IPS DF 19.7 (cell line): ENCODE data around the gene CATSPER3.

ENCODE experiments used
- DNase-seq: peaks from one replicate; pipeline ENCODE4 v3.0.0-alpha.2; 2013; ENCODE audit warnings: low read depth, low spot score

Gene CATSPER3

DNA sequence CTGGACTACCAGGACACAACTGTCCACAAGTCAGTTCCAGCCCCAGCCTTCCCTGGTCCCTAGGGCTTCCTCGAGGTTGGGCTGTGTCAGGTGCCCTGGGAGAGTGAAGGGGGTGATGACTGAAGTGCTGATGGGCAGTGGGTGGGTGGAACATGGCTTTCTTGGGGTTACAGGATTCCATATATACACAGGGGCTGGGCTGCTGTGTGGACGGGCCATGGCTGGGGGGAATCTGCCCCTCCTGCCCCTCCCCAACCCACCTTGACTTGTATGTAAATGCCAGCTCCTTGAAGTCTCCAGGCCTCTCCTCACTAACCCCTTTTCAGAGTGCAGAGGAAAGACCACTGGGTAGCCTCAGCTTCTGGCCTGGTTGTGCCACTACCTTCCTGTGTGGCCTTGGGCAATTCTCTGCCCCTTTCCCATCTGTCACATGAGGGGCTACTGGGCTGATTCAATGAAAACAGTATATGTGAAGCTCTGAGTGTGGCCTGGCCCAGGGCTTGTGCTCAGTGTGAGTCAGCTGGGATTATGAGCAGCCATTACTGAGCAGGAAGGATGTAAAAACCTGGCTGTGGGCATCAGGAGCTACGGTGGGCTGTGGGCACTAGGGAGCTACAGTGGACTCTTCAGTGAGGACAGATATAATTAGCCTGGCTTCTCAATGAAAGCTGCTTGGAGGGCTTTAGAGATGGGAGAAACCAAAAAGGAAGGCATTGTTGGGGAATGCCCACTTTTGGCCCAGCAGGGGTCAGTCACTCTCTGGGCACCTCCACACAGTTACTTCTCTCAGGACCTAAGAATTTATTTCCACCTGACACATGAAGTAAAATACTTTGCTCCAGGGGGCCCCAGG lies 43.0 kb downstream of the CATSPER3 start:
- no peak for DNase-seq

DNA sequence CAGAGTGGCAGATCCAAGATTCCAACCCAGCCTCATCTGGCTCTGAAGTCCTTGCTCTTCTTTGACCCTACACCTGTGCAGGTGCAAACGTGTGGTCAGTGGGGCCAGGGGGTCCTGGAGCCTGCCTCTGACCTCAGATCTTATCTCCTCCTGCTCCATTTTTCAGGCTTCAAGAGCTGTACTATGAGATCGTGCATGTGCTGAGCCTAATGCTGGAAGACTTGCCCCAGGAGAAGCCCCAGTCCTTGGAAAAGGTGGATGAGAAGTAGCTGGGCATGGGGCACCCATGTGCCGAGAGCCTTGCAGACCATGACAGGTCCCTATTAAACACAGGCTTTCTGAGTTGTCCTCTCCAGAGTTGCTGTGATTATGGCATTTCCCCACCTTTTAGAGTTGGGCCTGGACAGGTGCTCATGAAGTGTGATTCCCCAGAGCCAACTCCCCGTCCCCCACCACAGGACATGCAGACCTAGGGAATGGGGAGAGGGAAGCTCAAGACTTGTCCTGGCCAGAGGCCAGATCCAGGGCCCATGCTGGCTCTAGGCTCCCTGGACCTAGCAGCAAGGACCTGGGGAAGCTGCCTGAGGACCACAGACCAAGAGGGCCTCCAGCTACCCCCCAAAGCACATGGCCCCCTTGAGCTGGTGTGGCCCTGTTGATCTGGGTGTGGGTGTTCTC lies 43.8 kb downstream of the CATSPER3 start:
- DNase-seq = no peak

DNA sequence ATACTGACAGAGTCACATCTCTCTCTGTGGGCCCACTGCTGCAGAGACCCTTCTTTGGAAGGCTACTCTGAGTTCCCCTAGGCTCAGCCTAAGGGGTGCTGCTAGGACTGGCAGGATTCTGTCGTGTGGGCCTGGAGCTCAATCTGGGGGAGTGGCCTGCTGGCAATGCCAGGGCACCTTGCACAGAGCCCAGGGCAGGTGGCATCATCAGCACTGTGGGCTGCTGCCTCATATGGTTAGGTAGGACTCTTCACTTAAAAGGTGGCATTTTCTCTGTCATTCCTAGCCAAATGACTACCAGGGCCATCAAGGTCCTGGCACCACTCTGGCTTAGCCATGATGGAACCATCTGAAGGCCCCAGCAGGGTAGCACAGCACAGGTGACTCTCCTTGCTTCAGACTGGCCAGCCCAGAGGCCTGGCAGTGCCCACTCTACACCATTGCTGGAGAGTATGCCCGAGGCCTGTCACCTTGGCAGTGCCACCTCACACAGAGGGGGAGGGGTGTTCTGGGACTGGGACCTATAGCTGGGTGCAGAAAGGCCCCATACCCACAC lies 44.4 kb downstream of the CATSPER3 start:
- no peak for DNase-seq

DNA sequence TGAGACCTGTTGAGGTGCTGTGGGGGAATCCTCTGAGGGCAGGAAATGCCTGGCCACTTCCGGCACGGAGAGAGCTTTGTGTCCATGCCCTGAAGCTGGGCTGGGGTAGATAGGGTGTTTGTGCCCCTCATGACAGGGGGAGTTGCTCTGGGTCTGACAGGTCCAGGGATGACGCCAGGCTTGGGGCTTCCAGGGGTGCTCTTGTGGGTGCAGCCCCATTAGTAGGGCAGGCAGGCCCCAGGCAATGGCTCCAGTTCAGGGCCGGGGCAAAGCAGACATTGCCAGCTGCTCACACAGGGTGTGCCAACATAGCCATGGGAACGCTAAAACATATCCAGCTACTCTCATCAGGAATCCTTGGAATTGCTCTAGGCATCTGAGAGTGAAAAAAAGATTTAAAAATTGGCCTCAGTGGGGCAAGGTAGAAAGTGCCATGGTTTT lies 45.3 kb downstream of the CATSPER3 start:
- no peak for DNase-seq

DNA sequence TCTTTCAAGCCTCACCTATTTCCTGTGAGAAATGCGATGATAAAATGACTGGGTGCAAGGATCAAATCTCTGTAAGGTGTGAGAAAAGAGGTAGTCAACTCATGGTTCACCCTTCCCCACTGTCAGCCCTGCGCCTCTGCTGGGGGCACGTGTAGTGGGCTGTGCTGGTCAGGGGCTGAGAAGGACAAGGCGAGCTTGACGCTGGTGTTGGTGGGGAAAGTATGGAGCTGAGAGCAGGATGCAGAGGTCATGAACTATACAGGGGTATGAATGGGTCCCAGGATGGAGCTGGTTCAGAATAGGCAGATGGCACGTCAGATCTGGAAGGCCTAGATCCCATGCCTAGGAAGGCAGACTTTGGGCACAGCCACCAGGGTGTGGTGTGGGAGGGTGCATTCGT lies 45.7 kb downstream of the CATSPER3 start:
- DNase-seq = no peak

GRCh38 chr5:135013947-135014570 lies 46.4 kb downstream of the CATSPER3 start:
- DNase-seq = no peak

GRCh38 chr5:135015942-135016341 lies 48.2 kb downstream of the CATSPER3 start:
- DNase-seq = no peak

GRCh38 chr5:135016861-135017290 lies 49.2 kb downstream of the CATSPER3 start:
- no peak for DNase-seq

GRCh38 chr5:135018457-135018856 lies 50.8 kb downstream of the CATSPER3 start:
- no peak for DNase-seq

GRCh38 chr5:135019314-135019713 lies 51.6 kb downstream of the CATSPER3 start:
- no peak for DNase-seq

DNA sequence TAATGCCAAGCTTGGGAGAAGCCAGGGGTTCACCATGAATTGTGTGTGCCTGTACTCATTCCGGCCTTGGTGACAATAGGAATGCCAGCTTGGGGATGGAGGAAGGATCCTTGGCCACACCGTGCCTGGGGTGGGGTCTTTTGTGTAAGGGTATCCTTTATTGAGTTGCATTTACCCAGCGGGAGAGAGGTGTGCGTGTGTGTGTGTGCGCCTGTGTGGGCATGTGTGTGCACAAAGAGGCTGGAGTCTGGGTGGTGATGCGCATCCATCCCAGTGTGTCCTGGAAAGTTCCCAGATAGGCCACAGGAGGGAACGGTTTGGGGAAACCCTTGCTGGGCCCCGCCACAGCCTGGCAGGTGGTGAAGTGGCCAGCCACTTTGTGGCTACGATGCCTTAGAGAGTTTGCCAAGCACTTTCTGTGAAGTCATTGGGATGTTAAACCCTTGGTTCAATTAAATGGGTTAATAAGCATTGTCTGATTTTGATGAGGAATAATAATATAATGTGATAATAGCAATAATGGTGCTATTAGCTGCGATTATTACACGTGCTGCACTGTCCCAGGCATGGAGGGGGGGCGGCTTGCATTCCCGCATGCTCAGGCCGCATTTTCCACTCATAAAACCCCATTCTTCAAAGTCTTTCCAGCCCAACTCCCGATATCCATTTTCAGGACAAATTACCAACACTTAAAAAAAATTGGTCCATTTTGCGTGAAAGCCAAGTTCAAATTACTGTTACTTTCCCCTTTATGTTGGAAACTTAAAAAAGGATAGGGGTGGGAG lies 52.6 kb downstream of the CATSPER3 start:
- no peak for DNase-seq

- DNase-seq = no peak
Measured at GRCh38 chr5:135024956-135025729, 57.4 kb downstream of the CATSPER3 start.

DNA sequence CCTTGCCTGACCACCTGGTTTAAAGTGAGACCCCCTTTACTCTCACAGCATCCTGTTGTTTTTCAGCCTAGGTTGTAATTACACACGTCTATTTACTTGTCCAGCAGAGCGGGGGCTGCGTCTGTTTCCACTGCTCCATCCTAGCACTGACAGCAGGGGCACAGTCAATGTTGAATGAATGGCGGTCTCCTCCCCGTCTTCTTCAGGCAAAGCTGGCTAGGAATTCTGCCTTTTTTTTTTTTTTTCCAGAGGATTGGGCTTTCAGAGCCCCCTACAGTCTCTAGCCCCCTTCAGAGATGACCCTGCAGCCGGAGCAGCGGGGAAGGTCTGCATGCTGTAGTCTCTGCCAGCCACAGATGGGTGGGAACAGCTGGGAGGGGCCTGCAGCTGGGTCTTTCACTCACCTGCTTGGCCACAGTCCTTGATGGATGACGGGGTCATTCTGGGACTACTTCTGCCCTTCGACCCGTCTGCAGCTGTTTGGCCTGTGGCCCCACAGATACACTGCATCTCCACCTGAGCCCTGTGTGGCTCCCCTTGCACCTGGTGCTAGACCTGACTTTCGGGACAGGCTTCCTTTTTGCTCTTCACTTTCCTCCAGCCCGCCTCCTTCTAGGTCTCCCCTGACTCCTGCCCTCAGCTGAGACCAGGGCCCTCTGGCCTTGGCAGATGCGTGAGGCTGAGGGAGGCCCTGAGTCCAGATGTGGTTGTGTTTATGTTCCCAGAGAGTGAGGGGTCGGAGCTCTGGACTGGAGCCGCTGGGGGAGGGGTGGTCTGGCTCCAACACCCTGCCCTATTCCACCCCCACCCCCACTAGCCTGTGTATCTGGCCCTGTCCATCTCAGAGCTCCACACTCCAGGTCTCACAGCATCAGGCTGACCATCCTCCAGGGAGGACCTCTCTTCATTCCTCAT lies 58.3 kb downstream of the CATSPER3 start:
- DNase-seq = no peak

DNA sequence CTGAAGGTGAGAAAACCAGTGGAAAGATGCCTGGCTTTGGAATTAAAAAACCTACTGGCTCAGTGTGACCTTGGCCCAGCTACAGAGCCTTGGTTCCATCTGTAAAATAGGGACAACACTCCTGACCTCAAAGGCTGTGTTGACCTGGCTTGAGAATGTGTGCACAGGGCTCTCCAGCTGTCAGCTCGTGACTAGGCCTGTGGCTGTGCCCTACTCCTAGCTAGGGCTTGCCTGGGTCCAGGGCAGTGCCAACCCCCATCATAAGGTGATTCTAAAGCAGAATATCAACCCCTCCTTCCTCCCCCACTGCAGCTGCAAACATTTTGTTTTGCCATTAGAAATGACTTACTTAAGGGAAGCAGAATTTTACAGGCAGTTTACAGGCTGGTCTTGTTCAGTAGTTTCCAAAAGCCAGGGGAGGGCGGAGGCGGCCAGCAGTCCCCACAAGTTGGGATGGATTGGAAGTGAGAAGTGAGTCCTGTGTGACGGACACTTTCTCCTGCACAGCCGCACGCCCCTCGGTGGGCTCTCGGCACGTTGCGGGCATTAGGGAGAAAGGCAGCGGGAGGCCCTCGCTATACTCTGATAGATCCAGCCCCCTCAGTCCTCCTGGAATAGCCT lies 59.0 kb downstream of the CATSPER3 start:
- no peak for DNase-seq

- no peak for DNase-seq
Measured at GRCh38 chr5:135027266-135027696, 59.6 kb downstream of the CATSPER3 start.

DNA sequence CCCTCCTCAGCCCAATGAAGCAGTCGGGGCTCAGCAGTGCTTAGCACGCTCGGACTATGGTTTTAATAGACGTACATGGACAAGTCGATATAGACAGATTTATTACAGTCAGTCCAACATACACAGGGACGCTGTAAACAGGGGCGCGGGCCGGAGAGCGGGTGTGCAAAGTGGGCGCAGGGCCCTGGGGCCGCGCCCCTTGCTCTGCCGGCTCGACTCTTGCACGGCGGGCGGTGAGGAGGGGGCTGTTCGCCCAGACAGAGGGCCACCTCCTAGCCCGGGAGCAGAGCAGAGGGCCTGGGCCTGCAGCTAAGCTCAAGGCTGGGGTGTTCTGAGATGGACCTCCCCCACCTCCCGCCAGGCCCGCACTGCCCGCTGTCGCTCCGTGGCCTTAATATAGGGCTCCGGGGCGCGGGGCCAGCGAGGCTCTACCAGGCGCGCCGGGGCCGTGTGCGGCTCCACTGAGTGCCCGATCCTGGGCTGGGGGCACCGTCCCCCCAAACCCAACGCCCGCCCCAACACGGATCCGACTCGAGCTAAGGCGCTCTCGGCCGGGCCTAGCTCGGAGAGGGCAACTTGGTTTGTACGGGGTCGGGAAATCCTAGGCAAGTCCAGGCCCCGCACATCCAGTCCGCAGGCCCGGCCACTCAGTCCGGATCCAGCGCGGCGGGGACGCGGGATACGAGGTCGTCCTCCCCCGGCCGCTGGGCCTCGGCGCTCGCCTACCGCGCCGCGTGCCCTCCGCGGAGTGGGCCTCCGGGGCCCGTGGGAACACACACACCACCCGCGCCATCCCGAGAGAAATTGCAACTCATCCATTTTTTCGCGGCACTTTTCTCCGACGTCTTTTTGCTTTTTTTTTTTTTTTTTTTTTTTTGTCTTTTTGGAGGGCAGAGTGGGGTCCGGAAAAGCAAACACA lies 60.2 kb downstream of the CATSPER3 start:
- DNase-seq = no peak

DNA sequence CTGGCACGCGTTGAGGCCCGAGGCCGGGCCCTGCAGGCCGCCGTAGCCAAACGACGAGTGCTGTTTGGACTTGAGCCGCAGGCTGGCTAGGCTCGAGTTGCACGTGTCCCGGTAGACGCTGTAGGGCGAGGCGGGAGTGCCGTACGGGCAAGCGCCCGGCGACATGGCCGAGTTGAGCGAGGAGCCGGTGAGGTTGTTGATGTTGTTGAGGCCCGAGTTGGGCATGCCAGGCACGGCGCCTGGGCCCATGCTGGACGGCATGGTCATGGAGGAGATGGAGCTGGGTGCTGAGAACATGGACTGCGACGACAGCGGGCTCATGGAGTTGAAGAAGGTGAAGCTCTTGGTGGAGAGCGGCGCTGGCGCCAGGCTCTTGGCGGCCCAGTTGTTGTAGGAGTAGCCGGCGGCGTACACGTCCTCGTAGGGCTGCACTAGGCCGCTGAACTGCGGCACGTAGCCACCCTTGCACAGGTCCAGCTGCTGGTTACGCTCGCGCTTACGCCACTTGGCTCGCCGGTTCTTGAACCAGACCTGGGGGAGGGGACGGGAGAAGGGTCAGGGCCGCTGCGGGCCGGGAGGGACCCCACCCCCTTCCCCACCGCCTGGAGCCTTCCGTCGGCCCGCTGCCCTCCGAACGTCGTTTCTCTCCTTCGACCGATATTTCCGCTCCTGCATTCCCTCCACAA lies 61.2 kb downstream of the CATSPER3 start:
- DNase-seq = no peak
